C4-2B (cell line): ENCODE results near the gene SLC7A10.

Experiments used
- H3K27ac ChIP-seq: fragments of 450-650 bp; 2 replicates; pipeline ENCODE4 v1.5.1; 2017
- ZFX ChIP-seq: fragments of 450-650 bp; IDR thresholded peaks from 2 replicates; pipeline ENCODE4 v1.6.1; 2017
- TF ChIP-seq, protein P1 (sequence below): fragments of 450-650 bp; conservative IDR thresholded peaks from 2 replicates; pipeline ENCODE4 v1.5.1; 2017; ENCODE audit warnings: mild to moderate bottlenecking

The SLC7A10 gene

DNA sequence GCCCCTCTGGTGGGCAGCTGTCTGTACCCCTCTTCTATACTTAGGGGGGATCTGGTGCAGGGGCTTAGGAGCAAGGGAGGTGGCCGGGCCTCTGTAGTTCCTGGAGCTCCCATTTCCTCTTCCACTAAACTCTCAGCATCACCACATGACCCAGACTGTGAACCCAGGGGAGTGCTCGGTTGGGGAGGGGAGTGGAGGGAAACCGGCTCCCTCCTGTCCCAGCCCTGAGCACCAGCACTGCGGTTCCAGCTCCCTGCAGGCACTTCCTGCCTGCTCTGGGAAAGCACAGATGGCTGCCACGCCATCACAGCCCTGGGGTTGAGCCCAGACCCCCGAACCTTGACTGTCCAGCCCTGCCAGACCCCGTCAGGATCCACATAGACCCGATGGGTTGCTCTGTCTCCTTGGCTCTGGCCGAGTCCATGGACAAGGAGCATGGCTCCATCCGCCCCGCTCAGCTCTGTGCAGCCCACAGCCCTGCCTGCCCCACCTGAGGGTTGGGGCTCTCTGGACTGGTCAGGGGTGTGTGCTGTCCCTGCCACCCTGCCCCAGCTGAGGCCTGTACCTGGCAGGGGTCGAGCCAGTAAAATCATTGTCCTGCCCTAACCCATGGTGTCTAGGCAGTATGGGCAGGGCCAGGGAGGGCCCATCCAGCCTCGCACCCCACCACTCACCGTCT lies 36.0 kb upstream of the SLC7A10 start:
- no peak overlapping the region for H3K27ac ChIP-seq
- no peak for TF ChIP-seq ZFX
- TF ChIP-seq, protein P1, sequence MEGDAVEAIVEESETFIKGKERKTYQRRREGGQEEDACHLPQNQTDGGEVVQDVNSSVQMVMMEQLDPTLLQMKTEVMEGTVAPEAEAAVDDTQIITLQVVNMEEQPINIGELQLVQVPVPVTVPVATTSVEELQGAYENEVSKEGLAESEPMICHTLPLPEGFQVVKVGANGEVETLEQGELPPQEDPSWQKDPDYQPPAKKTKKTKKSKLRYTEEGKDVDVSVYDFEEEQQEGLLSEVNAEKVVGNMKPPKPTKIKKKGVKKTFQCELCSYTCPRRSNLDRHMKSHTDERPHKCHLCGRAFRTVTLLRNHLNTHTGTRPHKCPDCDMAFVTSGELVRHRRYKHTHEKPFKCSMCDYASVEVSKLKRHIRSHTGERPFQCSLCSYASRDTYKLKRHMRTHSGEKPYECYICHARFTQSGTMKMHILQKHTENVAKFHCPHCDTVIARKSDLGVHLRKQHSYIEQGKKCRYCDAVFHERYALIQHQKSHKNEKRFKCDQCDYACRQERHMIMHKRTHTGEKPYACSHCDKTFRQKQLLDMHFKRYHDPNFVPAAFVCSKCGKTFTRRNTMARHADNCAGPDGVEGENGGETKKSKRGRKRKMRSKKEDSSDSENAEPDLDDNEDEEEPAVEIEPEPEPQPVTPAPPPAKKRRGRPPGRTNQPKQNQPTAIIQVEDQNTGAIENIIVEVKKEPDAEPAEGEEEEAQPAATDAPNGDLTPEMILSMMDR, result no peak

DNA sequence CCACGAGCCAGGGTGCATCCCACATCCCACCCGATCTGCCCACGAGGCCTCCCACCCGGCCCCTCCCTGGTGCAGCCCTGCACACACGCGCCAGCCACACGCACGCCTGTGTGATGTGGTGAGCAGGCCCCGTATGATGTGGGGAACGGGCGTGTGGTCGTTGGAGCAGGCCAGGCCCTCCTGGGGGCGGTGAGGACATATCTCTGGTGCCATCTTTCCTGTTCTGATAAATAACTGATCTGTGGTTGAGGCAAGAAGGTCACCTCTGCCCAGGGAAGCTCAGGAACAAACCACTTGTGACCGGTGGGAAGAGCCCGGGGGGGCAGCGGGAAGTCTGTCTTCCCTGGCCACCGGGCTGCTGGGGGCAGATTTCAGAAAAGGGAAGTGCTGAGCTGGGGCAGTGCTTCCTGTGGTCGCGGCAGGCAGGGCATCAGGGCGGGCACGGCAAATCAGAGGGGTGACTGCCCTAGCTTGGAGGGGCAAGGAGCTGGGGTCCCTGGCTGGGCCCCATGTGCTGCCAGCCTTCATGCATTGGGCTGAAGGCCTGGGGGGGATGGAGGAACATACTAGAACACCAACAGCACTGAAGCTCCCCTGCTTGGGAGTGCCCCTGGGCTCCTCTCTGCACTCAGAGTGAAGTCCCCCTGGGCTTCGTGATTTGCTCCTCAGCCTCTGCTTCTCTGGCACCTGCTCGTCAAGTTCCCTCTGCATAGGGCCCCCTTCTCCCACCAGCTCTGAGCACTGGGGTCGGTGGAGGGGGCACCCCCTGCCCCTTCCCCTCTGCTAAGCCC lies 35.2 kb upstream of the SLC7A10 start:
- TF ChIP-seq ZFX, result no peak
- TF ChIP-seq, protein P1, result no peak
- no peak overlapping the region for H3K27ac ChIP-seq

DNA sequence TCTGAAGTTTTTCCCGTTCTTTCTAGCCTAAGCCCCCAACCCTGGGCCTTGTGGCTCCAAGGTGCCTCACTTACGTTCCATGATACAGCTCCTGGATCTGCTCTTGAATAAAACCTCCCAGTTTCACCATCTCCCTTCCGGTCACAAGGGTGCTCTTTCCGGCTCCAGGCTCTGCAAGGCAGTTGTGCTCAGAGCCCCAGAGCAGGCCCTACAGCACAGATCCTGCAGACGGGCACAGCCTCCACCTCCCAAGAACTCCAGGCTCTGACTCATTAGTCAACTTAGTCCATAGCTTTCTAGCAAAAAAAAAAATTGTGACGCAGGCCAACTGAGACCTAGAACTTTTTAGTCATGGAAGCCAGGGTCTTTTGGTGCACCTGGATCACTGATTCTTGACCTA lies 33.9 kb upstream of the SLC7A10 start:
- H3K27ac ChIP-seq, result no peak overlapping the region
- TF ChIP-seq ZFX, result no peak
- TF ChIP-seq, protein P1, result no peak

DNA sequence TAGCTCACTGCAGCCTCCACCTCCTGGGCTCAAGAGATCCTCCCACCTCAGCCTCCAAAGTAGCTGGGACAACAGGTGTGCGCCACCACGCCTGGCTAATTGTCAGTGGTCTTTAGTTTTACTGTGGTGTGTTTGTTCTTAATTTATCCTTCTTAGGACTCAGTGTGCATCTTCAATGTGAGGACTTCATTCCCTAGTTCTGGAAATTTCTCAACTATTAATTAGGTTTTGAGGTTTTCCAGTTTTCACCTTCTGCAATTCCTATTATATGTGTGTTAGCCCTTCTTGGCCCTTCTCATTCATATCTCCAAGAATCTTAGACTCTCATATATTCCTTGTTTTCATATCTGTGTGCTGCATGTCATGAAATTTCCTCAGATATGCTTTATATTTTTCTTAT lies 32.2 kb upstream of the SLC7A10 start:
- no peak overlapping the region for H3K27ac ChIP-seq
- TF ChIP-seq ZFX, result no peak
- TF ChIP-seq, protein P1, result no peak

DNA sequence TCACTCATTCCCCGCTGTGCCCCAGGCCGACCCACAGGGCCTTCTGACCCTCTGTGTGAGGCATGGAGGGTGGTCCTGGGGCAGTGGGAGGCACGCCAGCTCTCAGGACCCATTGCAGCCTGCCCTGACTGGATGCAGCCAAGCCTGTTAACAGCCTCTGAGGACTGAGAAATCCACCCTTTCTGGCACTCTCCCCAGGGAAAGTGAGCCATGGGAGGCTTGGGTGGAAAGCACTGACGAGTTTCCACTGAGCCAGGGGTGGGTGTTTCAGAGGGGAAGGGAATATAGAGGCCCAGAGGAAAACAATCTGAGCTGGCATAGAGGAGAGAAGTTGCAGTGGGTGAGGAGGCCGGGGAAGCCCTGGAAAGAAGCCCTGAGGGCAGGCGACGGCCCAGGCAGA lies 30.6 kb upstream of the SLC7A10 start:
- TF ChIP-seq, protein P1, result no peak
- TF ChIP-seq ZFX, result no peak
- no peak overlapping the region for H3K27ac ChIP-seq

DNA sequence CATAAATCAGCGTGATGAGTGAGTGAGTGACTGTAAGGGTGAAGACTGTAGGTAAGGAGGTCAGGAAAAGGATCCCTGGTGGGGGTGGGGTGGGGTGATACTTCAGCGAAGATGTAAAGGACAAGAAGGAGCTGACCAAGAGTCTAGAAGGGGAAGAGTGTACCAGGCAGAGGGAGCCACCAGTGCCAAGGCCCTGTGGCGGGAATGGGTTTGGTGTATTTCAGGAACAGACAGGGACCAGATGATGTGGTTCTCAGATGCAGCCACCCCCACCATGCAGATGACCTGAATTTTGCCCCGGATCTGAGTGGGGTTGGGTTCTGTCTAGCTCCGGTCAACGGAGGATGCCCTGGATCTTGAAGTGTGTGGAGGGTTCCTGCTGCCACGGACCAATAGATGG lies 30.1 kb upstream of the SLC7A10 start:
- TF ChIP-seq ZFX, result no peak
- TF ChIP-seq, protein P1, result no peak
- H3K27ac ChIP-seq, result no peak overlapping the region

DNA sequence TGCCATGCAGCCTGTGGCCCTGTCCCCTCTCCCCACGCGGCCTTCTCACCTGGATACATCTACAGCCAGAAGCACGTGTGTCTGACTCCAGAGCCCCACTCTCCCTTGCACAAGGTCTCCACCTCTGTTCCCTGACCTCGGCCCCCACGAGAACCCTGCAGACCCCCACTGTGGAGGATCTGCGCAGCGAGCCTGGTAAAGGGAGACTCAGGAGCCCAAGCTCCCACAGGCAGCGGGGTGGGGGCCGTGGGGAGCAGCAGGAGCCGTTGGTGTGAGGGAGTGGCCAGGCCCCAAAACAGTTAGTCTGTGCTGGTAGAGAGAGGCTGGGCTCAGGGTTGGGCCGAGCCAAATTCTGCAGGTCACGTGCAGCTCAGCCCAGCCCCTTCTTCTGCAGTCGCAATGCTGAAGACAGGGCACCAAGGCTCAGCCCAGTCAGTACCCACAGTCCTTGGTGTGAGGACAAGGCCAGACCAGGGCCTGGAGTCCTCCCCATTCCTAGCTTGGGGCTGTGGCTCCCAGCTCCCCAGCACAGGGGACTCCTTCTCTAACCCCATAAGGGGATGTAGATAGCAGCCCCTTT lies 28.7 kb upstream of the SLC7A10 start:
- no peak for TF ChIP-seq ZFX
- TF ChIP-seq, protein P1, result no peak

More for the DNA sequence above, 28.7 kb upstream of the SLC7A10 start:
- no peak overlapping the region for H3K27ac ChIP-seq
